Gastrocnemius medialis (tissue), 4 donors: ENCODE measurements around the gene ANG. TPM values are rescaled to one million over a fixed set of nuclear protein-coding genes. Genes with fewer than 3 reads are reported as not detected.

ENCODE experiments used
- ATAC-seq, 2 donors: fragments of 150-250 bp; one replicate each; pipeline ENCODE4 v1.9.1; 2016
- DNase-seq, 2 donors: peaks; one replicate each; pipeline ENCODE4 v3.0.0-alpha.2; 2019
- H3K27ac ChIP-seq, 4 donors: fragments of 200-600 bp; sonication (generic); 1 replicate in 1 of 4; 2 replicates in 3 of 4; pipeline ENCODE4 v1.5.1; 2016 to 2018; ENCODE audit warnings: mild to moderate bottlenecking in 2 of 4, moderate library complexity in 1 of 4
- H3K27me3 ChIP-seq, 3 donors: fragments of 200-600 bp; sonication (generic) in 2 of 3; 1 replicate in 1 of 3; 2 replicates in 2 of 3; pipeline versions ENCODE4 v1.5.1 to v1.6.0; 2016 to 2019; ENCODE audit warnings: mild to moderate bottlenecking in 1 of 3, moderate library complexity in 1 of 3
- H3K36me3 ChIP-seq, 2 donors: fragments of 200-600 bp; sonication (generic) in 1 of 2; one replicate each; pipeline ENCODE4 v1.5.1; 2017 to 2018
- H3K4me1 ChIP-seq, 2 donors: fragments of 200-600 bp; sonication (generic) in 1 of 2; one replicate each; pipeline ENCODE4 v1.5.1; 2016 to 2017; ENCODE audit warnings: mild to moderate bottlenecking in 2 of 2
- H3K4me3 ChIP-seq, 4 donors: fragments of 200-600 bp; sonication (generic) in 3 of 4; 1 replicate in 1 of 4; 2 replicates in 3 of 4; pipeline ENCODE4 v1.5.1; 2016 to 2019; ENCODE audit warnings: mild to moderate bottlenecking in 2 of 4
- H3K9me3 ChIP-seq, 3 donors: fragments of 200-600 bp; sonication (generic) in 2 of 3; 1 replicate in 1 of 3; 2 replicates in 2 of 3; pipeline ENCODE4 v1.5.1; 2016 to 2019
- POLR2A ChIP-seq, 2 donors: fragments of 450-650 bp; IDR thresholded peaks; one replicate each; pipeline ENCODE4 v1.6.1; 2017; ENCODE audit warnings: antibody characterized with exemption in 2 of 2, mild to moderate bottlenecking in 2 of 2, moderate library complexity in 2 of 2
- in situ Hi-C, 4 donors: fragments of 200-750 bp; cut with MboI; loops; one replicate each; pipeline versions ENCODE4 v1.15.0 to v1.8.0; 2017; ENCODE audit warnings: low sequenced_read_pairs in 4 of 4
- intact Hi-C: fragments of 100-400 bp; cut with DNase I; formaldehyde crosslinking; loops from one replicate; pipeline ENCODE4 v1.15.1; 2023; ENCODE audit warnings: low total_unique reads
- total RNA-seq, 4 donors: library from RNA; depleted of rRNA; stranded (reverse); fragments of >200 nt; gene quantifications; one replicate each; pipeline versions ENCODE4 v1.1.0 to v1.2.3, GENCODE V29; 2016
- TF ChIP-seq, protein P1 (sequence below), 5 experiments: fragments of 450-650 bp in 3 of 5; fragments of 200-600 bp in 2 of 5; sonication (generic) in 2 of 5; IDR thresholded peaks in 4 of 5; conservative IDR thresholded peaks in 1 of 5; 1 replicate in 4 of 5; 2 replicates in 1 of 5; pipeline ENCODE4 v1.5.1; 2016 to 2019; ENCODE audit warnings: antibody characterized with exemption in 5 of 5, mild to moderate bottlenecking in 3 of 5, moderate library complexity in 3 of 5

Gene ANG
- total RNA-seq, 4 donors from 2014 or later = 3.9 to 10.5 (median 5.6) TPM

DNA sequence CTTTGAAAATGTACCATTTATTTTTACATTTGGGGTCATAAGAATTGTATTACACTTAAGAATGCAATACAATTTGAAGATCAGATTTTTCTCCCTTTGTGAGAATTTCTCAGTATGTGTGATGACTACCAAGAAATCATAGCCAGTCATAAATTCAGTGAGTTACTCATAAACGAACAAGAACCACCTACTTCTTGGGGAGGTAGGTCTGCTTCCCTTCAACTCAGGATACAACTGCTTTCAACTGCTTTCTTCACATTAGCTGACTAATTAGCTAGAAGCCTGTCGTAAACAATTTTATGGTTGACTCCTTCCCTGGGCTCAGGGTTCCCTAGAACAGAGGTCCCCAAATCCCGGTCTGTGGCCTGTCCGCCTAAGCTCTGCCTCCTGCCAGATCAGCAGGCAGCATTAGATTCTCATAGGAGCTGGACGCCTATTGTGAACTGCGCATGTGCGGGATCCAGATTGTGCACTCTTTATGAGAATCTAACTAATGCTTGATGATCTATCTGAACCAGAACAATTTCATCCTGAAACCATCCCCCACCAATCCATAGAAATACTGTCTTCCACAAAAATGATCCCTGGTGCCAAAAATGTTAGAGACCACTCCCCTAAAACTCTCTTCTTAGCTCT, 3.7 kb downstream of the ANG start:
- Histone ChIP-seq H3K27me3 (no peaks in the 10 kb centered on the region), H3K36me3 (no peaks in the 10 kb centered on the region), H3K4me3 (no peak overlapping the region), H3K27ac (no peak overlapping the region), H3K9me3 (no peaks in the 10 kb centered on the region), H3K4me1 (no peaks in the 10 kb centered on the region)
- ATAC-seq = no peak
- in situ Hi-C loops (loop anchor here (5.0 to 25.0 kb wide), 10 partner anchors 80 to 420 kb away; partner anchors contain the start of genes TMEM253 (in 2 of the 4), ARHGEF40 (in 1 of the 4), CCNB1IP1 (in 1 of the 4) and PARP2 (in 1 of the 4)), intact Hi-C loops (no loop called here)
- DNase-seq = no peak
- no peak for TF ChIP-seq POLR2A (IDR thresholded peaks at IDR 0.05)
- TF ChIP-seq, protein P1, sequence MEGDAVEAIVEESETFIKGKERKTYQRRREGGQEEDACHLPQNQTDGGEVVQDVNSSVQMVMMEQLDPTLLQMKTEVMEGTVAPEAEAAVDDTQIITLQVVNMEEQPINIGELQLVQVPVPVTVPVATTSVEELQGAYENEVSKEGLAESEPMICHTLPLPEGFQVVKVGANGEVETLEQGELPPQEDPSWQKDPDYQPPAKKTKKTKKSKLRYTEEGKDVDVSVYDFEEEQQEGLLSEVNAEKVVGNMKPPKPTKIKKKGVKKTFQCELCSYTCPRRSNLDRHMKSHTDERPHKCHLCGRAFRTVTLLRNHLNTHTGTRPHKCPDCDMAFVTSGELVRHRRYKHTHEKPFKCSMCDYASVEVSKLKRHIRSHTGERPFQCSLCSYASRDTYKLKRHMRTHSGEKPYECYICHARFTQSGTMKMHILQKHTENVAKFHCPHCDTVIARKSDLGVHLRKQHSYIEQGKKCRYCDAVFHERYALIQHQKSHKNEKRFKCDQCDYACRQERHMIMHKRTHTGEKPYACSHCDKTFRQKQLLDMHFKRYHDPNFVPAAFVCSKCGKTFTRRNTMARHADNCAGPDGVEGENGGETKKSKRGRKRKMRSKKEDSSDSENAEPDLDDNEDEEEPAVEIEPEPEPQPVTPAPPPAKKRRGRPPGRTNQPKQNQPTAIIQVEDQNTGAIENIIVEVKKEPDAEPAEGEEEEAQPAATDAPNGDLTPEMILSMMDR (IDR thresholded peaks at IDR 0.05 in 4 of 5, conservative IDR thresholded peaks at IDR 0.05 in 1 of 5) = no peak

DNA sequence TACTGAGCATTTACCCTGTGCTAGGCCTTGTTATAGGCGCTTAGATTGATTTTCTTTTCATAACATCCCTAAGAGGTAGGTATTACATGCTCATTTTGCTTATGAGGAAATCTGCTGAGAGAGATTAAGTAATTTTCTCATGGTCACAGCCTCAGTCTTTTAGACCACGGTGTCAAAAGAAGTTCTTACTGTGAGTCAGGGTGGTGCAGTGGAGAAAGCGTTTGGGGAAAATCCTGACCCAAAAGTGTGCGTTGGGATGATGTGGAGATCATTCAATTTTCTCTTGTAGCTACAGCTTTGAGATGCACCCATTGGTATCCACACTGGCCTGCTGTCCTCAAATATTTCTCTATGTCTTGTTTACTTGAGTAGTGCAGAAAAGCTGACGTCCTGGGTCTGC, 8.2 kb downstream of the ANG start:
- Histone ChIP-seq H3K27ac (no peak overlapping the region), H3K4me3 (no peak overlapping the region), H3K9me3 (no peaks in the 10 kb centered on the region), H3K36me3 (no peaks in the 10 kb centered on the region), H3K27me3 (no peaks in the 10 kb centered on the region), H3K4me1 (no peaks in the 10 kb centered on the region)
- DNase-seq (no peak), ATAC-seq (no peak)
- TF ChIP-seq POLR2A (IDR thresholded peaks at IDR 0.05) = no peak
- TF ChIP-seq, protein P1 (IDR thresholded peaks at IDR 0.05 in 4 of 5, conservative IDR thresholded peaks at IDR 0.05 in 1 of 5) = no peak
- intact Hi-C loops (loop anchor here (1.0 to 5.0 kb wide), 2 partner anchors 159 to 276 kb away; no protein-coding TSS in a partner anchor), in situ Hi-C loops (loop anchor here (10.0 to 25.0 kb wide), 7 partner anchors 158 to 416 kb away; partner anchors contain the start of genes TMEM253 (in 2 of the 4), ARHGEF40 (in 1 of the 4), CCNB1IP1 (in 1 of the 4) and PARP2 (in 1 of the 4))

DNA sequence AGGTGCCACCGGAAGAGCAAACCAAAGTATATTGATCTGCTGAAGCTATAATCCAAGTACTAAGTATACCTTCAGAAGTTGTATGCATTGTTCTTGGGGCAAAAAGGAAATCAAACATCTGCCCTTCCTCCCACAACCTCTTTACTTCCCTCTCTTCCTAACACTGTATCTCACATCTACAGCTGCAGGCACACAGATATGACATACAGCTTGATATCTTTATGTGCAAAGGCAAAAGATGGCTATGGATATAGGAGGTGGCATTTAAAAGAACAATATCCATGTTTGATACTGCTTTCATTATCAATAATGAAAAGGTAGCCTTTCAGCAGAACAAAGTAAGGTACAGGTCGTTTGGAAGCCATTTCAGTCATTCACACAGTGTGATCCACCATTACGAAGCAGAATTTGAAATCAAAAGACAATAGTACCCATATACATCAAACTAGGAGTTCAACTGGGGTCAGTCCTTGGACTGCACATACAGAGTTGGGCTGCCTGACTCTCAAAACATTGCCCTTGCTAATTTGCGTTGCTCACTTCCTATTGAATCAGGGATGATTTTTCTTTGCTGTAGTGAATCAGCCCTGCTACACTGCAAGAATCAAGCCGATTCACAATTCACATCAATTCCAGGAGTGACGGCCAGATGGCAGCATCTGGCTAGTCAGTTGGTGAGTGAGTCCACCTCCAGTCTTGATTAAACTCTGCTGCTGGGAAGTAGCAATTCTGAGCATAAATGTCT, 8.9 kb downstream of the ANG start:
- intact Hi-C loops (loop anchor here (1.0 to 5.0 kb wide), 2 partner anchors 158 to 275 kb away; no protein-coding TSS in a partner anchor), in situ Hi-C loops (loop anchor here (10.0 to 25.0 kb wide), 7 partner anchors 157 to 415 kb away; partner anchors contain the start of genes TMEM253 (in 2 of the 4), ARHGEF40 (in 1 of the 4), CCNB1IP1 (in 1 of the 4) and PARP2 (in 1 of the 4))
- no peaks in the 10 kb centered on the region for H3K9me3 ChIP-seq
- H3K27me3 ChIP-seq = no peaks in the 10 kb centered on the region
- ATAC-seq (peak; percentile 45 to 64), DNase-seq (peak; percentile 12 to 36)
- H3K4me1 ChIP-seq = no peaks in the 10 kb centered on the region
- H3K4me3 ChIP-seq = no peak overlapping the region
- no peaks in the 10 kb centered on the region for H3K36me3 ChIP-seq
- no peak for TF ChIP-seq POLR2A (IDR thresholded peaks at IDR 0.05)
- TF ChIP-seq, protein P1 (IDR thresholded peaks at IDR 0.05 in 4 of 5, conservative IDR thresholded peaks at IDR 0.05 in 1 of 5) = peak; percentile 48 to 68 (median 57)
- no peak overlapping the region for H3K27ac ChIP-seq

DNA sequence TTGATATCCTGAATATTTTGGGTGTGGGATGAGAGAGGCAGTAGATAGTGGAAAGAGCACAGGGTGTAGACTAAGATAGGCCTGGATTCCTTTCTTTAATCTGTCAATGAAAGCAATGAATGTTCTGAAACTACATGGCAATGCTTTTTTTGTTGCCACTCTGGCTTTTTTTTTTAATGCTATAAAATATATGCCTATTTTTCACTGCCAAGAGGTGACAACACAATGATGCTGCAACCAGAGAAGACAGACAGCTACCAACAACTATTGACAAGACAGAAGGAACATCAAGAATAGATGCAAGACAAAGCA, 9.4 kb downstream of the ANG start:
- DNase-seq (no peak), ATAC-seq (no peak)
- in situ Hi-C loops = loop anchor here (10.0 to 25.0 kb wide), 7 partner anchors 157 to 414 kb away; partner anchors contain the start of genes TMEM253 (in 2 of the 4), ARHGEF40 (in 1 of the 4), CCNB1IP1 (in 1 of the 4) and PARP2 (in 1 of the 4)
- TF ChIP-seq POLR2A (IDR thresholded peaks at IDR 0.05) = no peak
- TF ChIP-seq, protein P1 (IDR thresholded peaks at IDR 0.05 in 4 of 5, conservative IDR thresholded peaks at IDR 0.05 in 1 of 5) = no peak
- Histone ChIP-seq H3K4me1 (no peaks in the 10 kb centered on the region), H3K27me3 (no peaks in the 10 kb centered on the region), H3K36me3 (no peaks in the 10 kb centered on the region), H3K4me3 (no peak overlapping the region), H3K27ac (no peak overlapping the region), H3K9me3 (no peaks in the 10 kb centered on the region)
- intact Hi-C loops = loop anchor here (5.0 kb wide), 1 partner anchor 274 kb away; no protein-coding TSS in a partner anchor
